ENCODE data around the gene REPIN1.

- TF ChIP-seq POLR2A (IDR thresholded peaks at IDR 0.05): no peak
- TF ChIP-seq CTCF (IDR thresholded peaks at IDR 0.05): no peak
These were observed 46.8 kb downstream of the REPIN1 start for GRCh38 chr7:150415161-150416153.

Data from adrenal gland (tissue), 5 donors.